Measurements from ENCODE around the gene TSPAN18. TPM values are rescaled to one million over a fixed set of nuclear protein-coding genes. Genes with fewer than 3 reads are reported as not detected.

Gene TSPAN18
- total RNA-seq, 4 donors from 2014 or later = 0.34 to 11.5 (median 2.7) TPM

DNA sequence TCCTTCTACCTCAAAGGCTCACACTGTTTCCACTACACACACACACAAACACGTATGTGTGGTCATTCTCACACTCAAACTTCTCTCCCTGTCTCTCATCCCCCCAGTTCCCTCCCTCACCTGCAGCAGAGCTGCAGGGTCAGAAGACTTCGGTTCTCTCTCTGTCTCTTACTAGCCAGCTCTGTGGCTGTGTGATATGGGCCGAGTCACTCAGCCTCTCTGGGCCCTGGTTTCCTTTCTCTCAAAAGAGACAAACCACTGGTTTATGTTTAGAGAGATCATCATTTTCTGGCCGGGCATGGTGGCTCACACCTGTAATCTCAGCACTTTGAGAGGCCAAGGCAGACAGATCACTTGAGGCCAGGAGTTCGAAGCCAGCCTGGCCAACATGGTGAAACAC is 21.1 kb downstream of the TSPAN18 start:
- TF ChIP-seq, protein P1, sequence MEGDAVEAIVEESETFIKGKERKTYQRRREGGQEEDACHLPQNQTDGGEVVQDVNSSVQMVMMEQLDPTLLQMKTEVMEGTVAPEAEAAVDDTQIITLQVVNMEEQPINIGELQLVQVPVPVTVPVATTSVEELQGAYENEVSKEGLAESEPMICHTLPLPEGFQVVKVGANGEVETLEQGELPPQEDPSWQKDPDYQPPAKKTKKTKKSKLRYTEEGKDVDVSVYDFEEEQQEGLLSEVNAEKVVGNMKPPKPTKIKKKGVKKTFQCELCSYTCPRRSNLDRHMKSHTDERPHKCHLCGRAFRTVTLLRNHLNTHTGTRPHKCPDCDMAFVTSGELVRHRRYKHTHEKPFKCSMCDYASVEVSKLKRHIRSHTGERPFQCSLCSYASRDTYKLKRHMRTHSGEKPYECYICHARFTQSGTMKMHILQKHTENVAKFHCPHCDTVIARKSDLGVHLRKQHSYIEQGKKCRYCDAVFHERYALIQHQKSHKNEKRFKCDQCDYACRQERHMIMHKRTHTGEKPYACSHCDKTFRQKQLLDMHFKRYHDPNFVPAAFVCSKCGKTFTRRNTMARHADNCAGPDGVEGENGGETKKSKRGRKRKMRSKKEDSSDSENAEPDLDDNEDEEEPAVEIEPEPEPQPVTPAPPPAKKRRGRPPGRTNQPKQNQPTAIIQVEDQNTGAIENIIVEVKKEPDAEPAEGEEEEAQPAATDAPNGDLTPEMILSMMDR (IDR thresholded peaks at IDR 0.05; ENCODE audit: low read depth) = no peak

DNA sequence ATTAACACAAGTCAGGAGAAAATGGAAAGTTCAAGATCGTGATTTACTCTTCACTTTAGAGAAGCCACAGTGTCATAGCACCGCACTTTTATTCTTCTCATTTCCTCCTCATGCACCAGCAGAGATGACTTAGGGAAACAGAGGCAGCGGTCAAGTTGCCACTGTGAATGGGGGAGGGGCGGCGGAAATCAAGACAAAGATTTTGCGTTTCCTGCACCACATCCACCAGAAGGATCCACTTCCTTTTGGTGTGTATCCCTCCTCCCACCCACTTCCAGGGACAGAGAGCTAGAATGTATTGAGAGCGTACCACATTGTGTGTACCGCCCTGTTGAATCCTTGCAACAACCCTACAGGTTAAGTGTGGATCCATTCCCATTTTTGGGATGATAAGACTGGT is 21.8 kb downstream of the TSPAN18 start:
- TF ChIP-seq, protein P1 (IDR thresholded peaks at IDR 0.05; ENCODE audit: low read depth) = no peak

DNA sequence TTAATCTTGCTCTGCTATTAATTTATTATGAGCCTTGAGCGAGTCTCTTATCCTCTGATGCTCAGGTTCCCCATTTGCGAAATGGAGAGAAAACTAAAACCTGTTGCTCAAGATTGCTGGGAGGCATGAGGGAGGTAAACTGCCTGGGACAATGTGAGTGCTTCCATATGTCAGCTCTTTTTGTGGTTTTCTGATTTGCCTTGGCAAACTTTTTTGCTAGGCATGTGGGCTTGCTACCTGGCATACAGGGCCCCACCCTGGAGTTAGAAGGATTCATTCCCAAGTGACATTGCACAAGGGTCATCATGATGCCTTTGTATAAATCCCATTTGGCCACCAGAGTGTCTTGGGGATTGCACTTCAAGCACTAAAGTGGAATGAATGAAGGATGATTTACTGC is 22.4 kb downstream of the TSPAN18 start:
- TF ChIP-seq, protein P1 (IDR thresholded peaks at IDR 0.05; ENCODE audit: low read depth) = no peak

DNA sequence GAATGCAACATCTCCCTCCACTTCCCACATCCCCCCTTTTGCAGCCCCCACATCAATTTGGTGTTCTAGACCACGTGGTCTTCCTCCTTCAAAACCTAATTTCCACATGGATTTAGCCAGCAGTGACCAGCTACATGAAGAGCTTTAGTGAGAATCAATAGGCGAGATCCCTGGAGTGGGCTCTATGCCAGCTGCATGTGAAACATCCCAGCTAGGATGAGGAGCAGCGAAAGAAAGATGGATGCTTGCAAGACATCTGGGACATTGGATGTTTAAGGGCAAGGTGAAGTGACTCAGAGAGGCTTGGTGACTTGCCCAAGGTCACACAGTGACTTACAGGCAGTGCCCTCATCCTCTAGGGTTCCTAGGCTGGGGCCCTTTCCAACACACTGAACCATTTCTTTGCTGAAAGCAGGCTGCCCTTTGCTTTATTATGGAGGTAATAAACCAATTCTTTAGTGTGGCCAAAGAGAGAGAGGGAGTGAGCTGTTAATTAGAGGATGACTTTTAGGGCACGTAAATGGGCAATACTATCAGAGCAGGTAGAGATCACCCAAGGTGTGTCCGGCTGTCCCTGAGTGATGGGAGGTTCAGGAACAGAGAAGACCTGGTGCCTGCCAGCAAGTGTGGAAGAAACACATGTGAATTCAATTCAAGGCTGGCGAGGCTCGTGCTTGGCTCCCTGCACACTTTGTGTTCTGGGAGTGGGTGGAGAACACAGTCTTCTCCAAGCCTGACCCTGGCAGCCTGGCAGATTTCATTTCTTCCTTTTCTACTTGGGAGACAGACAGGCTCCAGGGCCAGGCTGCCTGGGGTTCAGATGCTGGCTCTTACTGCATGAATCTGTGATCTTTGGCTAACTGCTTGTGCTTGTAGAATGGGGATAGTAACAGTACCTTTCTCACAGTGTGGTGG is 24.0 kb downstream of the TSPAN18 start:
- TF ChIP-seq, protein P1 (IDR thresholded peaks at IDR 0.05; ENCODE audit: low read depth) = no peak

DNA sequence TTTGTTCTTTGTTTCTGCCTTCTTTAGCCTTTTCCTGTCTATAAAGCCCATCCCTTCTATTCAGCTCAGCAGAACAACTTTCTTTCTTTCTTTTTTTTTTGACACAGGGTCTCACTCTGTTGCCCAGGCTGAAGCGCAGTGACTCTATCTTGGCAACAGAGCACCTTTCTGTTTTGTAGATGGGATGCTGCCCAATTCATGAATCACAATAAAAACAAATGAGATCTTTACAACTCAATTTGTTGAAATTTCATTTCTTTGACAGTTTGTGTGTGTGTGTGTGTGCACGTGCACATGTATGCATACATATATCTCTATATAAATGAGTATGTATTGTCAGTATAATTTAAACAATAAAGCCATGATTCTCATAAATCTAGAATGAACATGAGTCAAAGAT is 25.5 kb downstream of the TSPAN18 start:
- TF ChIP-seq, protein P1 (IDR thresholded peaks at IDR 0.05; ENCODE audit: low read depth) = no peak

DNA sequence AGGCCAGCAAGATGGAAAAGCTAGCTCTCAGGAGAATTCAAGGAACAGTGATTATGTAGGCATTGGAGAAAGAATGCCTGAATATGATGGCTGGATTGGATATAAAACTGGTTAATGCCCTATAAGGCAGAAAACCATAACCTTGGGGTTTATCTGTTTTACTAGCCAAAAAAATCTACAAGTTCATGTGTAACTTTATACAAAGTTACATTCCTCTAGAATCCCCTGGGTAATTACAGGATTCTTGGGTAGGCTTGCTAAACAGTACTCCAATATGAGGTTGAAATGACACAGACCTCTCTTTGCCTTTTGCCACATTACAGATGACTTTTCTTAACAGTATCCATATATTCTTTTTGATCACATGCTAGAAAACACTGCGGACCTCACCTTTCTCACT is 26.0 kb downstream of the TSPAN18 start:
- TF ChIP-seq, protein P1 (IDR thresholded peaks at IDR 0.05; ENCODE audit: low read depth) = no peak

DNA sequence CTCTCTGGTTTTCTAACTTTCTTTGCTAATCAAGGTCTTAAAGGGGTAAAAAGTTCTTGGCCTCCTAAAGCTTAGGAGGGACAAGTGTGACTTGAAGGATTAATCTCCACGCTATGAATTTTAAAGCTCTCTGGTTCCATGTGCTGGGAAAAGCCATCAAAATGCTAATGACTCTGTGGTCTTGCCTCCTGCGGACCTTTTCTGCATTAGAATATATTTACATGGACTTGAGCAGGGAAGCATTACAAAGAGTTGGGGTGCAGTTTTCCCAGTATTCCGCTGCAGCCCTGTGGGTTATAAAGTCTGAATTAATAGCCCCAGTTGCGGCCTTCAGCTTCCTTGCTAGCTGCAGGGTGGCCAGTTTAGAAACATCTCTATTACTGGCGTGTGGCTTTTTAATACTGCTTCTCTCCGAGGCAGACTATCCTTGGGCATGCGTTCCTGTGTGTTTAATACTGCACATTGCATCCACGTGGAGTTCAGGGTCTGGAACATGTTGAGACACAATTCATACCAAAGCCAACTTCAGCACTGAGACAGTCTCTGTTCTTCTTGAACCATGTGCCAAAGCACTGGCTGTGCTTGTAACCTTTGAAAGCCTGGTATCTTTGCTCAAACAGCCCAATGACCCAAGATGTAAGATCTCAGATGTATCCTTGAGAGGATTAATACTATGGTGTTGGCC is 27.3 kb downstream of the TSPAN18 start:
- TF ChIP-seq, protein P1 (IDR thresholded peaks at IDR 0.05; ENCODE audit: low read depth) = no peak
